Calu3 (cell line): Measurements from ENCODE around the gene HOXD9. TPM values are rescaled to one million over a fixed set of nuclear protein-coding genes. Genes with fewer than 3 reads are reported as not detected.

Source experiments
- BruUV-seq: library from RNA; stranded (reverse); fragments of 400-500 nt; replicated peaks from 2 replicates; lab custom pipeline; 2021; lab: Mats Ljungman, UMichigan
- CTCF ChIA-PET: fragments of 300-600 bp; sonication (Branson Sonifier 250); formaldehyde crosslinking; loops from one replicate; lab custom pipeline; 2022; ENCODE audit warnings: antibody characterized with exemption; lab: Charles Lee
- DNase-seq: peaks from one replicate; pipeline ENCODE4 v3.0.0; 2022
- H3K27ac Mint-ChIP-seq: one replicate; pipeline ENCODE4 v1.8.0; 2022; ENCODE audit warnings: mixed read lengths; ENCODE audit not compliant: unreplicated experiment
- H3K27me3 Mint-ChIP-seq: one replicate; pipeline ENCODE4 v1.8.0; 2022; ENCODE audit warnings: mixed read lengths; ENCODE audit not compliant: unreplicated experiment
- H3K36me3 Mint-ChIP-seq: one replicate; pipeline ENCODE4 v1.8.0; 2022; ENCODE audit warnings: mild to moderate bottlenecking, moderate library complexity, mixed read lengths; ENCODE audit not compliant: insufficient read depth, unreplicated experiment
- H3K4me1 Mint-ChIP-seq: one replicate; pipeline ENCODE4 v1.8.0; 2022; ENCODE audit warnings: mild to moderate bottlenecking, low read depth, mixed read lengths; ENCODE audit not compliant: unreplicated experiment
- H3K4me3 Mint-ChIP-seq: one replicate; pipeline ENCODE4 v1.8.0; 2022; ENCODE audit warnings: mild to moderate bottlenecking, low read depth, moderate library complexity, mixed read lengths; ENCODE audit not compliant: unreplicated experiment
- H3K9me3 Mint-ChIP-seq: one replicate; pipeline ENCODE4 v1.8.0; 2022; ENCODE audit warnings: low read depth, mixed read lengths; ENCODE audit not compliant: unreplicated experiment
- CTCF ChIP-seq: fragments of 200-600 bp; IDR thresholded peaks from one replicate; pipeline ENCODE4 v1.8.0; 2022; ENCODE audit warnings: antibody characterized with exemption; ENCODE audit not compliant: unreplicated experiment
- intact Hi-C: fragments of 100-400 bp; cut with micrococcal nuclease; formaldehyde crosslinking; loops from one replicate; pipeline ENCODE4 v1.10.0; 2022; ENCODE audit not compliant: unreplicated experiment
- total RNA-seq: library from RNA; stranded (reverse); gene quantifications from 2 replicates; pipeline ENCODE4 v1.2.3, GENCODE V29; 2022

Gene HOXD9
- total RNA-seq, 1 experiment from 2014 or later, result not detected

GRCh38 chr2:176165370-176166050 is 43.0 kb downstream of the HOXD9 start:
- no TSS peak for BruUV-seq
- intact Hi-C loops, result no loop called here
- Mint-ChIP-seq H3K27me3 (peaks cover 12% of the 10 kb centered on the region), H3K4me1 (no peaks in the 10 kb centered on the region), H3K36me3 (no peaks in the 10 kb centered on the region), H3K9me3 (peaks cover 2% of the 10 kb centered on the region), H3K4me3 (no peak overlapping the region), H3K27ac (no peak overlapping the region)
- CTCF ChIA-PET, result no interaction called here
- TF ChIP-seq CTCF, result no peak
- no peak for DNase-seq

- no peak for DNase-seq
- Mint-ChIP-seq H3K4me3 (no peak overlapping the region), H3K36me3 (no peaks in the 10 kb centered on the region), H3K27ac (no peak overlapping the region), H3K27me3 (peaks cover 12% of the 10 kb centered on the region), H3K9me3 (peaks cover 2% of the 10 kb centered on the region), H3K4me1 (no peaks in the 10 kb centered on the region)
- intact Hi-C loops, result no loop called here
- CTCF ChIA-PET, result interaction anchor here (1.1 kb wide), 1 partner anchor 11 kb away, joined by 3 read pairs; no protein-coding TSS in a partner anchor
- TF ChIP-seq CTCF, result no peak
- no TSS peak for BruUV-seq
Measured at GRCh38 chr2:176166272-176166671, 43.8 kb downstream of the HOXD9 start.

- Mint-ChIP-seq H3K4me3 (no peak overlapping the region), H3K36me3 (no peaks in the 10 kb centered on the region), H3K27ac (no peak overlapping the region), H3K27me3 (peaks cover 12% of the 10 kb centered on the region), H3K4me1 (no peaks in the 10 kb centered on the region), H3K9me3 (no peaks in the 10 kb centered on the region)
- intact Hi-C loops, result no loop called here
- no peak for TF ChIP-seq CTCF
- CTCF ChIA-PET, result interaction anchor here (0.7 kb wide), 1 partner anchor 548 kb away, joined by 4 read pairs; no protein-coding TSS in a partner anchor
- no peak for DNase-seq
- no TSS peak for BruUV-seq
Measured at GRCh38 chr2:176167398-176167797, 44.9 kb downstream of the HOXD9 start.

GRCh38 chr2:176169181-176169580 is 46.7 kb downstream of the HOXD9 start:
- H3K4me1 Mint-ChIP-seq, result peaks cover 8% of the 10 kb centered on the region
- TF ChIP-seq CTCF, result no peak
- no peak overlapping the region for H3K27ac Mint-ChIP-seq
- H3K27me3 Mint-ChIP-seq, result peaks cover under 1% of the 10 kb centered on the region
- BruUV-seq, result no TSS peak
- H3K4me3 Mint-ChIP-seq, result no peak overlapping the region
- DNase-seq, result no peak
- intact Hi-C loops, result no loop called here
- CTCF ChIA-PET, result no interaction called here
- no peaks in the 10 kb centered on the region for H3K36me3 Mint-ChIP-seq
- H3K9me3 Mint-ChIP-seq, result no peaks in the 10 kb centered on the region
